Activated CD8-positive, alpha-beta memory T cell treated with anti-CD3 and anti-CD28 coated beads, Interleukin-2, amount 50 U/mL, for 1 hour (primary cell): ENCODE data around the gene EIF2AK3.
"Not testable (repeated sequence)": the region's sequence is repeated elsewhere in the genome, so short reads cannot be mapped to it uniquely, and the experiment has no call there.

Experiments used
- DNase-seq: peaks from one replicate; pipeline ENCODE4 v3.0.0-alpha.2; 2020; ENCODE audit errors: extremely low read depth

The EIF2AK3 gene

DNA sequence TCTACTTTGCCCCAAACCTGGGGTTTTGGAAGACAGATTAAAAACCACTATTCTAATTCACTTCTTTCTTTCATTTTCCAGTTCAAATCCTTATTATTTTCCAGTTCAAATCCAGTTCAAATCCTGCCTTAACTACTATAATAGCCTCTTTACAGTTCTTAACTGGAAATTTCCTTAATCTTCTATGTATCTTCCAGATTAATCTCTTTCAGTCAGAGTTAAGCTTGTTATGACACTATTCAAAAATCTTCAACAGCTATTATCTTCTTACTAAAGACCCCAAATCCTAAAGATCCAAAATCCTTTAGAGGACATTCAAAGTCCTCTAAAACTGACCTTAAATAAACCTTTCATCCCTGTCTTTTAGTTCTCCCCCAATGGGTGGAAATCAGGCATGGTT lies 30.1 kb downstream of the EIF2AK3 start:
- no peak for DNase-seq

DNA sequence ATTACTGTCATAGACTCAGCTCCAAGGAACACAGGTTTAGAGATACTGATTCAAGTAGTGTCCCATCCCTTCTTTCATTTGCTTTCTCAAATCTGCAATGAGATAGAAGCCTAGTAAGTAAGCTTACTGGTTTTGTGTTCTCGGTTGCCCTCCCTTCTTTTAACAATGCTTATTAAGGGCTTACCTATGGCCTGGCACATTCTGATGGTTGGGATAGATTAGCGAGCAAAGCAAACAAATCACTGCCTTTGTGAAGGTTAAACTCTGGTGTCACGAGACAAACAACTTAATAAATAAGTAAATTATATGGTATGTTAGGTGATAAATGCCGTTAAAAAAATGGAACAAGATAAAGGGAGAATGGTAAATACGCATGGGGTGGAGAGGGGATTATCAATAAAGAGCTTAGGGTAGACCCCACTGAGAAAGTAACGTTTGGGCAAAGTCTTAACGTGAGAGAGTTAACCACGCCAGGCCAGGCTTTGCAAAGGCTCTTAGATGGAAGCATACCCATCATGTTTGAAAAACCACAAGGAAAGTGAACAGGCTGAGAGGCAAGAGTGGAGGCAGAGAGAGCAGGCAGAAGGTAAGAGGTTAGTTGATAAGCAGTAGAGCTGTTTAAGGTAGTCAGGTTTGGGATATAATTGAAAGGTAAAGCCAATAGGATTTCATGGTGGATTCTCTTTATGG lies 31.0 kb downstream of the EIF2AK3 start:
- no peak for DNase-seq

DNA sequence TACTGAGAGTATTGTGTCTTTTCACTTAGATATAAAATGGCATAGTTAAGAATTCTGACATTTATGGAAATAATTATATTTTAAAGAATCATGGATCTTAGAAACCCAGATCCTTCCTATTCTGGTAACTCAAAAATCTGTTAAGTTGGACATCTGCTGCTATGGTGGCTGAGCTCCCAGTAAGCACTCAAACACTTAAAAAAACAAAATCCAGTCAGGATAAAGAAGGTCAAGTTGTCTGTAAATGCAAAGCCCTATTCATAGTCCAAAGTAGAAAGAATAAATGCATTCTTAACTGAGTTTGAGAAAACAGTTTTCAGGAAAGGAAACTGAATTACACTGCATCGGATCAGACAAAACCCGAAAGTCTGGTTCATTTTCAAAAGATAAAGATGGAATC lies 35.6 kb downstream of the EIF2AK3 start:
- DNase-seq, result no peak

DNA sequence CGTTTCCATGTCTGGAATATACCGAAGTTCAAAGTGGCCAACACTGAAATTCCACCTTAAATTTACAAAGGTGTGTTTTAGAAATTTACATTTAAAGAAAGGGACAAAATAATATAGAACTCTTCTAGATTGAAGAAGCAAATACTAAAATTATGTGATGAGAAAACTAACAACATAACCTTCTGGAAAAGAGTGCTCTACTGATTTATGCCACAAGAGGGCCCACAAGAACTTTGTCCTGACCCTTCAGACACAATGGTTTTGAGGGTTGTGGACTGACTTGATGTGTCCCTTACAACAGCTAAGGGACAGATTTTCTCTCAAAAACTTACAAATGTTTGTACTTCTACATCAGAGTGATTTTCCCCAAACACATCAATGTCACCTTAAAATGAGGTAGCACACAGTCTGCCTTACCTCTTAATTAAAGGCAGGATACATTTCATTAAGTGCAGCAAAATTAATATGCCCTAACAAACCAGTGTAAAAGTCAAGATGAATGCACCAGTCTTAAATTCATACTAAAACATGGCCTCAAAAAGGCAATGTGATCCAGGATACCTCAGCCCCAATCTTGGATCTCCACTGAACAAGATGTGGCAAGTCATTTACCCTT lies 36.2 kb downstream of the EIF2AK3 start:
- no peak for DNase-seq

DNA sequence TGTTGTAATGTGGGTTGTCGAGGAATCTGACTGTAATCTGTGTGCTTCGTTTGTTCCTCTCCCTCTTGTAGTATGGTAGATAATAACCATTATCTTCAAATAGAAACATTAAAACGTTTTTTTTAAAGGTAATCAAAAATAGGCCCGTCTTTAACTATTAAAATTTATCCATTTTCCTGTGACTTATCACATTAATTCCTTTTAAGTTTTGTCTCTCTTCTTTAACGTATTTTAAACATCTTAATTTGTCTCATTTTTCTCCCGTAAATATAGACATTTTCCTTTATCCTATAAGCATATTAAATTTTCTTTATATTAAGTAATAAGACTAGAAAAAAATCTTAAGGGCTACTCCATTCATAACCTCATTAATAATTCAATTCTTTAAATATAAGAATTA lies 41.3 kb downstream of the EIF2AK3 start:
- no peak for DNase-seq

GRCh38 chr2:88582030-88582429 lies 45.2 kb downstream of the EIF2AK3 start:
- DNase-seq, result no peak

GRCh38 chr2:88580088-88580487 lies 47.2 kb downstream of the EIF2AK3 start:
- no peak for DNase-seq

- no peak for DNase-seq
These were observed 51.6 kb downstream of the EIF2AK3 start for GRCh38 chr2:88575630-88576029.

DNA sequence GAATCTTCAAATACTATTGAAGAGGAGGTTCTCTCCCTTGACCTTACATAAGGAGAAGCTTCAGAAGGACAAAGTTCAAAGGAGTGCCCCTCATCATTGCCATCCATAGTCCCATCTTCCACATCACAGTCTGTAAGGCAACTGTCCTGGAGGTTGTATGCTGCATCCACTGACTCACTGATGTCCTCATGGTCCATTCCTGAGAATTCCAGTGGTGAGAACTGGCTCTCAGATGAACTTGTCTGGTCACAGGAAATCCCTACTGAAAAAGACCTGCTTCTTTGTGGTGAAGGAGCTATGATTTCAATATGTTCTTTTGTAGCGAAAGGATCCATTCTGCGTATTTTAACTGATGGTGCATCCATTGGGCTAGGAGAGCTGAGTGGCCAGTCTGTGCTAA lies 52.2 kb downstream of the EIF2AK3 start:
- DNase-seq, result no peak

- DNase-seq, result no peak
These were observed 52.8 kb downstream of the EIF2AK3 start for GRCh38 chr2:88574445-88574844.

- DNase-seq, result no peak
These were observed 59.1 kb downstream of the EIF2AK3 start for GRCh38 chr2:88568179-88568578.

- DNase-seq, result no peak
These were observed 62.9 kb downstream of the EIF2AK3 start for GRCh38 chr2:88564402-88564801.

DNA sequence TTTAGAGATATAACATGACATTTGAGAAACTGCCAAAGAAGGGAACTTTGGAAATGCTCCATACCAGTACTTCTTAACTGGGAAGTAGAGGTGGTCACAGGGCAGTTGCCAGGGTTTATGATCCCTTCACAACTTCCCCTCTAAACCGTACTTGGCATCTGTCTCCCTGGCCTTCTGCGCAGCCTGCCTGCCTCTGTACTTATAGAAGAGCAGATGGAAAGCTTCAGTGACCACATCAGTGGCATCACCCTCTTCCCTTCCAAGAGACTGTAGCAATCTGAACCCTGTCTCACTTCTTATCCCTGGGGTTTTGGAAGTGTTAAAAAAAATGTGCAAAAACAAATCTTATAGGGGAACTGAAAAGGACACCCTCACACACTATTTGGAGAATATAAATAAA lies 64.1 kb downstream of the EIF2AK3 start:
- no peak for DNase-seq

GRCh38 chr2:88561646-88562388 lies 65.4 kb downstream of the EIF2AK3 start:
- DNase-seq, result no peak

DNA sequence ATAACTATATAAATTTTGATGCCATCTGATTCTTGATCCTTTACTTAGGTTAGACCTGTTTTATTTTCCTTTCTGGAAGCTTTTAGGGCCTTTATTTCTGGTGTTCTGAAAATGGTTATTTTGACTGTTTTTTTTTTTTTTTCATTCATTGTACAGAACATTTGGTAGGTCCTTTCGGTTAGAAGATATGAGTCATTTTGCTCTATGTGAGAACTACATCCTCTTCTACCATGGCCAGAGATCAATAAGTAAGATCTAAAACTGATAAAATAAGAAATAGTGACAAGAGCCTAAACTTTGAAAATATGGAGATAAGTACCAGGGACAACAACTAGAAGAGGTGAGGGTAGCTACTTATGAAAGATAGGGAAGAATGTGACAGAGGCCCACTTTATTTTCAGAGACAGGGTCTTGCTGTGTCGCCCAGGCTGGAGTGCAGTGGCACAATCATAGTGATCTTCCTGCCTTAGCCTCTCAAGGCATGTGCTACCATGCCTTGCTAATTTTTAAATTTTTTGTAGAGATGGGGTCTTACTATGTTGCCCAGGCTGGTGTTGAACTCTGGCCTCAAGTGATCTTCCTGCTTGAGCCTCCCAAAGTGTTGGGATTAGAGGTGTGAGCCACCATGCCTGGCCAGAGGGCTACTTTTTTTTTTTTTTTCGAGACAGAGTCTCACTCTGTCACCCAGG lies 66.5 kb downstream of the EIF2AK3 start:
- no peak for DNase-seq

- DNase-seq, result no peak
These were observed 70.0 kb downstream of the EIF2AK3 start for GRCh38 chr2:88557290-88557689.

DNA sequence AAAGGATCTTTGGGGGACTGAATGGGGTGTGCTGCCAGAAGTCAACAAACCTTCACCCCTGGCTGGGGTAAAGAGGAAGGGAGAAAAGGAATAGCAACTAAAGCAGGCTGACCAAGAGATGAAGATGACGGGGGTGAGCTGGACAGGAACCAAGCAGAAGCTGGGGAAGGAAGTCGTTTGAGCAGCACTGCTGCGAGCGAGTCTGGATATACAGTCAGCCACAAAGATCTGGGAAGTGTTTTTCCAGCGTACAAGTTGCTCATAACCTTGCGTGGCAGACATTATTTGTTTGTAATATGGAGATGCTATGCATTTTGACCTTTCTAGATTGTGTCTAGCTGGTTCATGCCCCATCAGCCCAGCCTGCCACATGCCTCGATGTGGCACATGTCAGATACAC lies 71.2 kb downstream of the EIF2AK3 start:
- DNase-seq, result no peak

GRCh38 chr2:88554189-88554588 lies 73.1 kb downstream of the EIF2AK3 start:
- no peak for DNase-seq

GRCh38 chr2:88549616-88550292 lies 77.5 kb downstream of the EIF2AK3 start:
- no peak for DNase-seq

DNA sequence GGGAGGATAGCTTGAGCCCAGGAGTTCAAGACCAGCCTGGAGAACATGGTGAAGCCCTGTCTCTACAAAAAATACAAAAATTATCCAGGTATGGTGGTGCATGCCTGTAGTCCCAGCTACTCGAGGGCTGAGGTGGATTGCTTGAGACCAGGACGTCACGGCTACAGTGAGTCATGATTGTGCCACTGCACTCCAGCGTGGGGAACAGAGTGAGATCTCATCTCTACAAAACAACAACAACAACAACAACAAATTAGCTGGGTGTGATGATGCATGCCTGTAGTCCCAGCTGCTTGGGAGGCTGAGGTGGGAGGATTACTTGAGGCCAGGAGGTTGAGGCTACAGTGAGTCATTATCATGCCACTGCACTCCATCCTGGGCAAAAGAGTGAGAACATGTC lies 81.0 kb downstream of the EIF2AK3 start:
- not testable (repeated sequence) for DNase-seq

GRCh38 chr2:88545118-88545517 lies 82.1 kb downstream of the EIF2AK3 start:
- DNase-seq, result no peak

GRCh38 chr2:88543541-88544057 lies 83.7 kb downstream of the EIF2AK3 start:
- no peak for DNase-seq
